Ovary (tissue), 9 donors: Measurements from ENCODE around the gene MIF. TPM values are rescaled to one million over a fixed set of nuclear protein-coding genes. Genes with fewer than 3 reads are reported as not detected.
"Not testable (repeated sequence)": the region's sequence is repeated elsewhere in the genome, so short reads cannot be mapped to it uniquely, and the experiment has no call there.

ENCODE experiments used
- DNase-seq, 5 donors: peaks; one replicate each; pipeline ENCODE4 v3.0.0-alpha.2; 2019 to 2020
- H3K27ac ChIP-seq, 2 donors: fragments of 200-600 bp; one replicate each; pipeline versions ENCODE4 v1.5.1 to v1.8.0; 2019 to 2022
- H3K27me3 ChIP-seq: fragments of 200-600 bp; one replicate; pipeline ENCODE4 v1.8.0; 2022
- H3K36me3 ChIP-seq: fragments of 200-600 bp; sonication (generic); one replicate; pipeline ENCODE4 v1.5.1; 2019
- H3K4me1 ChIP-seq: one replicate; pipeline ENCODE4 v1.8.1; 2013; ENCODE audit warnings: mild to moderate bottlenecking, moderate library complexity; ENCODE audit not compliant: insufficient read depth
- H3K4me3 ChIP-seq: fragments of 200-600 bp; sonication (generic); one replicate; pipeline ENCODE4 v1.5.1; 2017
- H3K9me3 ChIP-seq, 2 donors: fragments of 200-600 bp in 1 of 2; sonication (generic) in 1 of 2; one replicate each; pipeline versions ENCODE4 v1.5.1 to v1.8.1; 2013 to 2019; ENCODE audit warnings: mild to moderate bottlenecking in 1 of 2, moderate library complexity in 1 of 2
- EP300 ChIP-seq: sonication (generic); formaldehyde crosslinking; IDR thresholded peaks from one replicate; pipeline ENCODE4 v1.6.1; 2017; ENCODE audit warnings: antibody characterized with exemption
- POLR2A ChIP-seq: fragments of 450-650 bp; IDR thresholded peaks from one replicate; pipeline ENCODE4 v1.6.1; 2017; ENCODE audit warnings: antibody characterized with exemption, mild to moderate bottlenecking, moderate library complexity
- WGBS, 3 donors: extraction: QIAGEN DNeasy Blood & Tissue Kit in 1 of 3; methylation state at CpG; one replicate each; pipeline versions ENCODE4 v1.1.5 to v1.1.7; 2013 to 2017; 5-methylcytosine and 5-hydroxymethylcytosine counted together
- intact Hi-C, 4 donors: fragments of 100-400 bp; cut with DNase I; formaldehyde crosslinking; loops; one replicate each; pipeline versions ENCODE4 v1.11.0 to v1.15.1; 2022 to 2023
- polyA plus RNA-seq, 2 donors: library from polyadenylated mRNA; stranded (reverse); fragments of 200-250 nt in 1 of 2; fragments of 350-450 nt in 1 of 2; fragmentation: Illumina TruSeq in 1 of 2; extraction: RNeasy Lipid Tissue Mini Kit (QIAGEN cat#74804) in 1 of 2; gene quantifications; one replicate each; pipeline ENCODE4 v1.2.3, GENCODE V29; 2013 to 2014
- total RNA-seq, 7 donors: library from RNA; depleted of rRNA in 2 of 7; stranded (reverse); fragments of >200 nt in 2 of 7; fragmentation: NEBNext Ultra II Directional in 3 of 7; extraction: Animal tissue kit (Norgen Biotek cat#: 25700) in 3 of 7; gene quantifications; one replicate each; pipeline versions ENCODE4 v1.1.0 to v1.2.4, GENCODE V29; 2016 to 2023
- TF ChIP-seq, protein P1 (sequence below), 3 donors: fragments of 450-650 bp in 2 of 3; fragments of 200-600 bp in 1 of 3; IDR thresholded peaks; one replicate each; pipeline versions ENCODE4 v1.5.1 to v1.8.0; 2016 to 2022; ENCODE audit warnings: antibody characterized with exemption in 3 of 3, mild to moderate bottlenecking in 1 of 3
- donor health status: DM: no; HTN: no; CAD: no; lungs with moderate emphysema.
- donor health status: DM: no; HTN: no; CAD: no.
- donor health status: Bipolar disorder and iron deficiency.
- donor health status: DM: yes; HTN: yes; CAD: no.
- donor health status: DM: no; HTN: no; CAD: no.
- donor health status: DM: yes; HTN: yes; CAD: no.

The MIF gene
- total and polyA plus RNA-seq, 9 donors: 1.1 to 426 (median 361) TPM

DNA sequence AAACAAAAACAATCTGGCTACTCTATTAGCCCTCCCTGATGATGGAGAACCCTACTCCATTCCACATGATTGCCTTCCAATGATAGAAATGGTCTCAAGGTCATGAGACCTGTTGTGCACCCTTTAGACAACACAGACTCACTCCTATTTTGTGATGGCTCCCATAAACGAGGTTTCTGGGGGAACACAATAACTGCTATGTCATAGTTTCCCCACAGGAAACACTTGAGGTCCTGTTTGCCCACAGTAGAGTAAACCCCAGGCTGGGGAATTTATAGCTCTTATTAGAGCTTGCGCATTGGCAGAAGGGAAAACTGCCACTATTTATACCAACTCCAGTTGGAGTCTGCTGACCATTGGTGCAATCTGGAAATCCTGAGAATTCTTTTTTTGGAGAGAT, 28.7 kb downstream of the MIF start:
- DNase-seq: no peak
- Histone ChIP-seq H3K4me1 (peaks cover 1% of the 10 kb centered on the region), H3K9me3 (no peaks in the 10 kb centered on the region), H3K4me3 (no peak overlapping the region), H3K27ac (no peak overlapping the region), H3K27me3 (no peaks in the 10 kb centered on the region), H3K36me3 (no peaks in the 10 kb centered on the region)
- intact Hi-C loops: no loop called here
- 63 to 74% (median 72%) methylated on average over 2 of the region's 2 CpGs for WGBS, 3 donors
- no peak for TF ChIP-seq POLR2A

DNA sequence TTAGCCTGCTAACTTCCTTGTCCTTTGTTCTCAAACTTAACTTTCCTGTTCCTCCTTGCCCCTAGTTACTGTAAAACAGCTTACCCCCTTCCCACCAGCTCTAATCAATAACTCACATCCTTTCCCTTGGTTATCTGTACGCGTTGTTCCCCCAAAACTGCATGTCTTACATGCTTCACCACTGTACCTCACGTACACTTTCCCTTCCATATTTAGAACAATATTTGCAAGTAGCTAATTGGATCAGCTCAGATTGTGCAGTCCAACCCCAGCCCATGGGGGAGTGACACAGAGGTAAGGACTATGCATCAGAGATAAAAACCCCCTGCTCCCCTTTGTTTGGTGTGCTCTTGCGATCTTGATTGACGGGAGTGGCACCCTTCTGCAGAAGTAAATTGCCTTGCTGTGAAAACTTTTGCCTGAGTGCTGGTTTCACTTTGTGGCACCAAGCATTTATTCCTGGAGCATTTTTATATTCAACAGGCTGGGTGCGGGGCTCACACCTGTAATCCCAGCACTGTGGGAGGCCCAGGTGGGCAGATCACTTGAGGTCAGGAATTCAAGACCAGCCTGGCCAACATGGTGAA, 30.9 kb downstream of the MIF start:
- 79 to 92% (median 81%) methylated on average over 6 of the region's 6 CpGs for WGBS, 3 donors

DNA sequence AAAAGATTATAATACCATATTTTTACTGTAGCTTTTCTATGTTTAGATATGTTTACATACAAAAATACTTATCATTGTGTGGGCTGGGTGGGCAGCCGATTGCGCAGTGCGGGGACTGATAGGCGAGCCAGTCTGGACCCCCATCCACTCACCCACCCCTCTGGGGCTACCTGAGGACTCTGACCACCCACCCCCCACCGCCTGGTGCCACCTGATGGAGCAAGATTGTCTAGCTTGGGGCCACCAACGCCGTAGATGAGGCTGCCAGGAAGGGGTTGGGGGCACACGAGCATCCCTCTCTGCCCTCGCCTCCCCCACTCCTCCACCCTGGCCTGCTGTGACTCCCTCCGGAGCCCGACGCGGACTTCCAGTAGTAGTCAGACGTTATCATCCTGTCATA, 32.4 kb downstream of the MIF start:
- TF ChIP-seq POLR2A: no peak
- TF ChIP-seq, protein P1, sequence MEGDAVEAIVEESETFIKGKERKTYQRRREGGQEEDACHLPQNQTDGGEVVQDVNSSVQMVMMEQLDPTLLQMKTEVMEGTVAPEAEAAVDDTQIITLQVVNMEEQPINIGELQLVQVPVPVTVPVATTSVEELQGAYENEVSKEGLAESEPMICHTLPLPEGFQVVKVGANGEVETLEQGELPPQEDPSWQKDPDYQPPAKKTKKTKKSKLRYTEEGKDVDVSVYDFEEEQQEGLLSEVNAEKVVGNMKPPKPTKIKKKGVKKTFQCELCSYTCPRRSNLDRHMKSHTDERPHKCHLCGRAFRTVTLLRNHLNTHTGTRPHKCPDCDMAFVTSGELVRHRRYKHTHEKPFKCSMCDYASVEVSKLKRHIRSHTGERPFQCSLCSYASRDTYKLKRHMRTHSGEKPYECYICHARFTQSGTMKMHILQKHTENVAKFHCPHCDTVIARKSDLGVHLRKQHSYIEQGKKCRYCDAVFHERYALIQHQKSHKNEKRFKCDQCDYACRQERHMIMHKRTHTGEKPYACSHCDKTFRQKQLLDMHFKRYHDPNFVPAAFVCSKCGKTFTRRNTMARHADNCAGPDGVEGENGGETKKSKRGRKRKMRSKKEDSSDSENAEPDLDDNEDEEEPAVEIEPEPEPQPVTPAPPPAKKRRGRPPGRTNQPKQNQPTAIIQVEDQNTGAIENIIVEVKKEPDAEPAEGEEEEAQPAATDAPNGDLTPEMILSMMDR (IDR thresholded peaks at IDR 0.05): no peak
- TF ChIP-seq EP300: no peak
- peak in 1 of 5 donors; percentile 12 for DNase-seq
- H3K4me1 ChIP-seq: no peaks in the 10 kb centered on the region
- no peaks in the 10 kb centered on the region for H3K9me3 ChIP-seq
- no peaks in the 10 kb centered on the region for H3K36me3 ChIP-seq
- H3K27ac ChIP-seq: no peak overlapping the region
- WGBS, 3 donors: 59 to 81% (median 63%) methylated on average over 14 of the region's 14 CpGs
- H3K27me3 ChIP-seq: no peaks in the 10 kb centered on the region
- H3K4me3 ChIP-seq: no peak overlapping the region
- intact Hi-C loops: loop anchor here in 1 of 4 donors (5.0 kb wide), 1 partner anchor 46 kb away; the partner anchor contains the start of gene DDT

More for the DNA sequence above, 30.9 kb downstream of the MIF start:
- Histone ChIP-seq H3K4me1 (no peaks in the 10 kb centered on the region), H3K27ac (no peak overlapping the region), H3K27me3 (no peaks in the 10 kb centered on the region), H3K36me3 (no peaks in the 10 kb centered on the region), H3K4me3 (no peak overlapping the region), H3K9me3 (no peaks in the 10 kb centered on the region)
- intact Hi-C loops: loop anchor here in 1 of 4 donors (5.0 kb wide), 1 partner anchor 47 kb away; the partner anchor contains the start of gene DDT
- TF ChIP-seq POLR2A: no peak
- no peak for DNase-seq

DNA sequence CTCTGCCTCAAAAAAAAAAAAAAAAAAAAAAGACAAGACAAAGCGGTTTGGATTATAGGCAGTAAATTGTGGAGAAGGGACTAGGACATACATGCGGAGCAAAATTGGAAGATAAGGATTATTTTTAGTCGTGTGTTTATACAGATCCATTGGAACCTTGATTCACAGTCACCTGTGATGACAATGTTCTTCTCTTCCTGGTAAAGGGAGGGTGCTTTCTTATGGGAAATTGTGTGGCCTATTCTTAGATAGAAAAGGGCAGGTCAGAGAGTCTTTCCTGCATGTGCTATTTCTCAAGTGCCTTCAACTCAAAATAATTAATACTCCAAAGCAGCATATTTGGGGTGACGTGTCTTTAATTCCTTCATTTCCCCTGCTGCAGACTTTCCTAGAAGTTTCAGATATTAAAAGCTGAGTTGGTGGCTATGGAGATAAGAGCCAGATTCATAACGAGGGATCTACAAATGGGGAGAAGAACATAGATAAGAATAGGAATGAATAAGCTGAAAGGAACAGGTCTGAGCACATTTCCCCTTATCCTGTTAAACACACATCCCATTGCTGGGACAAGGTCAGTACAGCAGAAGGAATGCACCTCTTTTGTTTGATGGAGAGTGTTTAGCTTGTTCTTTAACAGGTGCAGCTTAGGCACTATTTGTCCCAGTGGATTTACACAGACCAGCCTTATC, 44.3 kb downstream of the MIF start:
- no peaks in the 10 kb centered on the region for H3K36me3 ChIP-seq
- H3K4me3 ChIP-seq: no peak overlapping the region
- intact Hi-C loops: no loop called here
- H3K27me3 ChIP-seq: no peaks in the 10 kb centered on the region
- no peak overlapping the region for H3K27ac ChIP-seq
- TF ChIP-seq POLR2A: no peak
- TF ChIP-seq EP300: no peak
- TF ChIP-seq, protein P1 (IDR thresholded peaks at IDR 0.05): no peak
- H3K4me1 ChIP-seq: no peaks in the 10 kb centered on the region
- no peaks in the 10 kb centered on the region for H3K9me3 ChIP-seq
- no peak for DNase-seq
- 46 to 64% (median 56%) methylated on average over 5 of the region's 5 CpGs for WGBS, 3 donors

DNA sequence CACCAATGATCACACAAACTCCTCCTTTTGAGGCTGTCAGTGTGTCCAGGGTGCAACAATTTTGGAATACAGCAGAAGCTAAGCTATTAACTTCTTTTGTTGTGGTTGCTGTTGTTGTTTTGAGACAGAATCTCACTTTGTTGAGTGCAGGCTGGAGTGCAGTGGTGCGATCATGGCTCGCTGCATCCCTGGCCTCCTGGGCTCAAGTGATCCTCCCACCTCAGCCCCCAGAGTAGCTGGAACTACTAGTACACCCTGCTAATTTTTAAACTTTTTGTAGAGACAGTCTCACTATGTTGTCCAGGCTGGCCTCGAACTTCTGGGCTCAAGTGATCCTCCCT, 44.8 kb downstream of the MIF start:
- no peak overlapping the region for H3K4me3 ChIP-seq
- intact Hi-C loops: no loop called here
- H3K36me3 ChIP-seq: no peaks in the 10 kb centered on the region
- H3K27ac ChIP-seq: no peak overlapping the region
- WGBS, 3 donors: 60 to 73% (median 60%) methylated on average over 3 of the region's 3 CpGs
- no peaks in the 10 kb centered on the region for H3K27me3 ChIP-seq
- DNase-seq: no peak
- no peaks in the 10 kb centered on the region for H3K9me3 ChIP-seq
- TF ChIP-seq, protein P1 (IDR thresholded peaks at IDR 0.05): no peak
- TF ChIP-seq EP300: no peak
- no peak for TF ChIP-seq POLR2A
- H3K4me1 ChIP-seq: no peaks in the 10 kb centered on the region

GRCh38 chr22:23940166-23940565, 46.0 kb downstream of the MIF start:
- H3K4me3 ChIP-seq, H3K27ac ChIP-seq, intact Hi-C loops, H3K36me3 ChIP-seq, DNase-seq, H3K9me3 ChIP-seq, H3K27me3 ChIP-seq, H3K4me1 ChIP-seq: not testable (repeated sequence)
- no CpG with 5 or more reads among the region's 14 CpGs for WGBS, 3 donors
